SKM-1 (cell line): ENCODE data around the gene PTRHD1.
"Not testable (repeated sequence)": the region's sequence is repeated elsewhere in the genome, so short reads cannot be mapped to it uniquely, and the experiment has no call there.

Source experiments
- DNase-seq: peaks from one replicate; lab custom pipeline; 2025; ENCODE audit not compliant: unreplicated experiment; lab: John Stamatoyannopoulos, UW

PTRHD1 gene, protein sequence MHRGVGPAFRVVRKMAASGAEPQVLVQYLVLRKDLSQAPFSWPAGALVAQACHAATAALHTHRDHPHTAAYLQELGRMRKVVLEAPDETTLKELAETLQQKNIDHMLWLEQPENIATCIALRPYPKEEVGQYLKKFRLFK

DNA sequence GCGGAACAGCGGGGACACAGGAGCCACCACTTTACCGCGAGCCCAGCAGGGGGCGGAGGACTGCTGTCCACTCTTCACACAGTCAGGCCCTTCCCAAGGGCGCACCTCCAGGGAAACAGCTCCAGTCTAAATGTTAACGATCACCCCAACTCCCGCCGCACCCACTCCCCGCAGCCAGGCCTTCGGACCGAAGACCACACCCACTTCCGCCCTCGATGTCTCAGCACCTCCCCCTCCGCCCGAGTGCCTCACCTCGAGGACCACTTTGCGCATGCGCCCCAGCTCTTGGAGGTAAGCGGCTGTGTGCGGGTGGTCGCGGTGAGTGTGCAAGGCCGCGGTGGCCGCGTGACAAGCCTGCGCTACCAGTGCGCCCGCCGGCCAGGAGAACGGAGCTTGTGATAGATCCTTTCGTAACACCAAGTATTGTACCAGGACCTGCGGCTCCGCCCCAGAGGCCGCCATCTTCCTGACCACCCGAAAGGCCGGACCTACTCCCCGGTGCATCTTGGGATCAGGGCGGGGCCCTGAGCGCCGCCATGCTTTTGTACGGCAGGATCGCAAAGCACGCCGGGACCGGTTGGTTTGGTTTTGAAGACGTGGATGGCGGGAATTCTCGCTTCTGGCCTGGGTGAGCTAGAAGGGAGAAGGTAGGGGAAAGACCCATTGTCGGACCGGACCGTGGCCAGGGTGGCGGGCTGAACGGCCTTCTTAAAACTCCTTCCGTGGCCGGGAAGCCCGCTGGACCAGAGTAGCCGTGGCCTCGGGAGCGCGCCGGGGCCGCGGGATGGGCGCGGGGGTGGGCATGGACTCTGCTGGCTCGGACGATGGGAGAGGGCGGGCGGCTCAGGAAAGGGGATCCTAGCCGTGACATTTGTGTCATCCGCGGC is at the start of gene PTRHD1, which contains the start of gene CENPO:
Gene PTRHD1, minus strand, starts transcription at position 518 of the 887 bp plus-strand sequence. Its CDS starts 14 bp downstream, at position 504.
Gene CENPO, plus strand, starts transcription at position 552 of the 887 bp plus-strand sequence. CDS start 495 bp downstream, outside the sequence.
- DNase-seq = peak; percentile 95

DNA sequence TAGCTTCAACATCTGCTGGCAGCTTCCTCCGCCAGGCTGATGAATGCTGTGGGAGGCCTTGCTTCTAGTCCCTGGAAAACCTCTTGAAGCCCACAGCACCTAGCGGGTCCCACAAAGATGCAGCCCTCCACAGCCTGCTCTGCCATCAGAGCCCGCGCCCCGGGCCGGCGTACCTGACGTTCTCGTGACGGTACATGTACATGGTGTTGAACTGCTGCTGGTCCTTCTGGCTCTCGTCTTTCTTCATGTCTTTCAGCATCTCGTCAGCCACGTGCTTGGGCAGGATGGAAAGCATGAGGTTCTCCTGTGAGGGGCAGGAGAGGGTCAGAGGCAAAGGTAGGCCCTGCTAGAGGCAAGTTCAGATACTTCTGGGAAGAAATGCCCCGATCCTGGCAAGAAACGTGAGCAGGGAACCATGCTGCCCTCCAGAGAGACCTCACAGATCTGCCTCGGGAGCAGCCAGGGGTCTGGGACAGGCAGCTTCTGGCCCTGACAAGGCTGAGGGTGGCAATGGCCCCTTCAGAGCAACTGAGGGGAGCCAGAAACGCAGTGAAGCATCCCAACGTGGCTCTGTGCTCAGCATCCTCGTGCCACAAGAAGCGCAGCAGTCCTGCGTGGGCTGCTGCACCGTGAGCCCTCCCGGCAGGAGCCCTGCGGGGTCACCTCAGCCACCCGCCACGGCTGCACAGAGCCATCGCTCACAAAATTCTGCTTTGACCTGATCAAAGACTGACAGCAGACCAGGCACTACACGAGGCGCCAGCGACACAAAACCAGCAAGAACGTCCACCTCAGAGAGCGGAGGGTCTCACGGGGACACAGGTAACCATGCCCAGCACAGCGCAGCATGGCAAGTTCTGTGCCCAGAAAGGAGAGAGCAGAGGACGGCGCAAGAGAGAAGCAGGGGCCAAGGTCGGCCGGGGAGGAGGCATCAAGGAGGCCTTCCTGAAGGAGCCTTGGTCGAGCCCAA is 49.2 kb upstream of the PTRHD1 start:
- DNase-seq = no peak

DNA sequence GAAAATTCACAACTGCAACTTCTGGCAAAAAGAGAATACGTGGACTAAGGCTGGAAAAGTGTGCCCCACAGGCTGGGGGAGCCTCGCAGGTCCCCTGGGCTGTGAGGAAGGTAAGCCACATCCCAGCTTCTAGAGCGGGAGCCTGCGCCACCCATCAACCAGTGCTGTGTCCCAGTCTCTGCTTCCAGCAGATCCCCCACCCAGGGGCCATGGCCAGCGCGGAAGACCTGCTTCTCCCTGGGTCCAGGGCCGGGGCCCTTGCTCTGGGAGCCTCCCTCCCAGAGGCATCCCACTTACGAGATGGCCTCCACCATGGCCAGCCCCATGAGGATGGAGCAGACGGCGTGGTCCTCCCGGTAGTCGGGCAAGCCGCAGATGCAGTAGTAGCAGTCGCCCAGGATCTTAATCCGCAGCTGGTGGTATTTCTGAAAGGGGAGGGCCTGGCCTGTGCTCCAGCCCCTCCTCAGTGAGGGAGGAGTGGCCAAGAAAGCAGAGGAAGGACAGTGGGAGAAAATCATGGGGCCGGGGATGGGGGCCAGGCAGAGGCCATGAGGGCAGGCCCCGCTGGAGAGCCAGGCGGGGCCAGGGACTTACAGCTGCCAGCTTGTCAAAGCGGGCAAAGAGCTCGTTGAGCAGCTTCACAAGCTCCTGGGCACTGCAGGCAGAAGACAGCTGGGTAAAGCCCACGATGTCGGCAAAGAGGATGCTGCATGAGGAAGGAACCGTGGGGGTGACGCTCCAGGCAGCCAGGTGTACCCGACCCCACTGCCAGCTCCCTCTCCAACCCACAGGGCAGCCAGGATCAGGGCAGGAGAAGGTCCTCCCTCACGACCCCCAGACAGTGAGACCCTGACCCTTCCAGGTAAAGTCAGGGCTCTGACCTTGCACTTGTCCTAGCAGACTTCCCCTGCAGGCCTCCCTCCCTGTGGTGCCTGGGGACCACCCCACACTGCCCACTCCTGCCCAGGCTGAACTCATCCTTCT is 48.1 kb upstream of the PTRHD1 start:
- no peak for DNase-seq

DNA sequence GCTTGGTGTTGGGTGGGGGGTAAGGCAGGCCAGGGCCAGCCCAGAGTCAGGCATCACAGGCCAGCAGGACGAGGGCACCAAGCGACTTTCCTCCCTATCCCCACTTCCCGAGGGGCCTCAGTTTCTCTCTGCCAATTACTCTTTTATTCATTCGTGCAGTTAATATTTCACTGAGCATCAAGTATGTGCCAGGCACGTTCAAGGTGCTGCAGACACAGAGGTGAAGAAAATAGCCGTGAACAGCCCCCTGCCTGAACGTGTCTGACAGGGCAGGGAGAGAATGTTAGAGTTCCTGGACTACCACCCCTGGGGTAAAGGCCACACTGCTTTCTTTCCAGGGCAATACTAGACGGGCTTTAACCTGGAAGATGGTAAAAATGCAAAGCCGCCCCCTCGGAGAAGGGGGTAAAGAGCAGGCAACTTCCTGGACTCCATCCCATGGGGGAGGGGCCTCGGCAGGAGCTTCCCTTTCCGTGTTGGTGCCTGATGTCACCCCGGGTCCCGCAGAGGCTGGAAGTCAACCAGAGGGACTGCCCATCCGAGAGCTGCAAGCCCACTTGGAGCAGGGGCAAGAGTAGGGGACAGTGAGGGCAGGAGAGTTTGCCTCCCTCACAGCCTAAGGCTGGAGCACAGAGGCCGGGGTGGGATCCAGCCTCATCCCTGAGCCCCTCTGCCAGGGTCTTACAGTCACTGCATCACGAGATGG is 47.1 kb upstream of the PTRHD1 start:
- no peak for DNase-seq

DNA sequence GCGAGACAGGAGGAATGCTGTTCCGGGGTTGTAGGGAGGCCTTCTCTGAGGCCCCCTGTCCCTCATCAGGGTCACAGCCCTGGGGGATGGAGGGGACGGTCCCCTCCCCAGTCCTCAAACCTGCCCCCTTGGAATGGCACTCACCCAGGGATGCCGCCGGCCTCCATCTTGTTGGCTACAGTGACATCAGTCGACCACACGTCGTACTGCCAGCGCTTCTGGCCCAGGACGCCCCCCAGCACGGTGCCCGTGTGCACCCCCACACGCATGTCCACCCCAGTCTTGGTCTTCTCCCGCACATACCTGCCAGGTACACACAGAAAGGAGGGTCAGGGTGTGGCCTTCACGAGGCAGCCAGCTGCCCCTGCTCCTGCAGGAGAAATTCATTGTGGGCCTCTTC is 46.5 kb upstream of the PTRHD1 start:
- DNase-seq = no peak

DNA sequence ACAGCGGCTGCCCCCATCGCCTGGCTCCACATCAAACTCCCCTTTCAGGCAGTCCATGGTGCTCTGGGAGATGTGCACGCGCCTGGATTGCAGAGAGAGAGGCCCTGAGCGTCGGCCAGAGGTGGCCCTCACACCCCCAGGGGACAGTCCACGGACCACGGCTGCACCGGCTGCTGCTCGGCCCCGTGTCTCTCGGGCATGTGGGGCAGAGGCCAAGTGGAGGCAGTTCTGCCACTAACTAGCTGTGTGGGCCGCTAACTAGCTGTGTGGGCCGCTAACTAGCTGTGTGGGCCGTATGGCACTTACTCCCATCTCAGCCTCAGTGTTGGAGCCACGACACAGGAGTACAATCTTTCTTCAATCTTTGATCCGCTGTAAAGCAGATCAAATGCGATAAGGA is 45.4 kb upstream of the PTRHD1 start:
- no peak for DNase-seq

DNA sequence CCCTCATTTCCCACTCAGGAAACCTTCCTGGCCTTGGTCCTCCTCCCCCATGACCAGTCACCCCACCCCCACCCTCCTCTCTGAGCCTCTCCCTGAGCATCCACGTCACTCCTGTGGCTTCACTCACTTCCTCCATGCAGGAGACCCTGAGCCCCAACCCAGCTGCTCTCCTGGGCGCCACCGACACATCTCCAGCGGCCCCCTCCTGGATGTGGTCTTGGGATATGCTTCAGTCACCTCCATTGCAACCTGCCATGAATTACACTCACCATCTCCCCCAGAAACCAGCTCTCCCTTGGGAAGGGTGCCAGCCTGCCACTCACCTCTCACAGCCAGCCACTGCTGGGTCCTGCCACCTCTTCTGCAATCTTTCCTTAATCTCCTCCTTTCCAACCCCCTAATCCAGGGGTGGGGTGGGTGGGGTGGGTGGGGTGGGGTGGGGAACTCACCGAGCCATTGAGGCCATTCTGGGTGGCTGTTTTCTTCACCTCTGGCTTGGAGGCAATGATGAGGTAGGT is 44.9 kb upstream of the PTRHD1 start:
- DNase-seq = no peak

DNA sequence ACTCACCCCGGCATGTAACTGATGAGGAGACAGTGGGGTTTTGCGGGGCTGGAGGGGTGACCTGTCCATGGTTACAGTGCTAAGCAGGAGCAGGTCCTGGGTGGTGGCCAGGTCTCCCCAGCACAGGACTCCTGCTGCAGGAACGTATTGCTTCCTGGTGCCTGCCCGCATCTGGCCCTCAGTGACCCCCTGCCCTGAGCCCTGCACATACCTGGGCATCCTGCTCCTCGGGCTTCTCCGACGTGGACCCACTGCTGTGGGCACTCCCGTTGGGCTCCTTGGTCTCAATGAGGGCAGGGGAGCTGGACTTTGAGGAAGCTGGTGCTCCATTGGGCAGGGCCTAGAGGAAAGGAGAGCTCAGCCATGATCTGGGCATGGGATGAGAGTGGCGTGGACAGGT is 43.5 kb upstream of the PTRHD1 start:
- DNase-seq = no peak

DNA sequence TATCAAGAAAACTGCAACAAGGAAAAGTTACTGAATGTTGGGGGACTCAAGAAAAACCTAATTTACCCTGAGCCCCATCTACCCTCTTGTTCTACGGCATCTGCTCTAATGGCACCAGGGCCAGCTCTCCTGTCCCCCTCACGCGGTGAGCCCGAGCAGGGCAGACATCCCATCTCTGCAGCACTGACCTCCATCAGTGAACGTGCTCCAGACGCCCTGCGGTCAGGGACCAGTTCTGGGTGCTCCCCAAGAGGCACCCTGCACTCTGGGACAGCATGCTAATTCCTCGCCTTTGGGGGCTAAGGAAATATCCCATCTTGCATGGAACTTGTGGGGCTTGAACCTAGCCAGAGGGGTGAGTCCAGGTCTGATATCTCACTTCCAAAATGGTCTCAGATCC is 43.0 kb upstream of the PTRHD1 start:
- no peak for DNase-seq

DNA sequence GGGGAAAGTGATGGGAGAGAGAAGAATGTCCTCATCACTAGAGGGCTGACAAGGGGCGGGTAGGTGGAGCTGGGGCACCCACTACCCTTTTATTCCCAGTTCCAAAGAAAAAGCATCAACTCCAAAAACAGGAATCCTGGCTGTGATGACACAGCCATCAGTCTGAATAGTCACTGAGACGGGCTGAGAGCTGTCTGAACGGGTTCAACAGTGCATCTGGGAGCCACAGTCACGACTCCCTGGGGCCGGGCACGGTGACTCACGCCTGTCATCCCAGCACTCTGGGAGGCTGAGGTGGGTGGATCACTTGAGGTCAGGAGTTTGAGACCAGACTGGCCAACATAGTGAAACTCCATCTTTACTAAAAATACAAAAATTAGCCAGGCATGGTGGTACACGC is 42.2 kb upstream of the PTRHD1 start:
- not testable (repeated sequence) for DNase-seq

DNA sequence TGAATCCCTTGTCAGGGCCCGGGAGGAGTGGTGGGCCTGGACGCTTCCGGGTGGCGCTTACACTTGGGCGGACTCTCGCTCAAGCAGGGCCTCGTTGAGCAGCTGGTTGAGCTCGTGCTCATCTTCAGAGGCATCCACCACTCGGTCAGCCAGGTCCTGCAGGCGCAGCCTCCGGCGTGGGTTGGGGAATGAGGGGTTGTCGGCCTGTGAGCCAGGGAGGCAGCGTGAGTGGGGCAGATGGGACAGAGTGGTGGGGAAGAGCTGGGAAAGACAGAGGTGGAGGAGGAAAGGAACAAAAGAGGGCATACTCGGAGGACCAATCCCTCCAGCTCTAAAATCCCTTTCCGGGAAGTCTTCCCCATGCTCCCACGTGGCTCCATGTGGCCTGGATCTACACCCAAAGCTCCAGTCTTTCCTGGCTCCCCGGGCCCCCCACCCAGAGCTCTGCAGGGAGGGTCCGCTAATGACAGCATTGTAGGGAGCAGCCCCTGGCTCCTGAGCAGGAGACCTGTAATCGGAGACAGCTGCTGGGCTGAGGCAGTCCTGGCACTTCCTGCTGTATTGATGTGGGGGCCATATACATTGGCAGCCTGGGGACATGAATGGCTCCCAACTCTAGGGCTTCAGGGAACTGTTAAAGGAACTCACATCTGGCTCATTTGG is 41.7 kb upstream of the PTRHD1 start:
- DNase-seq = no peak

DNA sequence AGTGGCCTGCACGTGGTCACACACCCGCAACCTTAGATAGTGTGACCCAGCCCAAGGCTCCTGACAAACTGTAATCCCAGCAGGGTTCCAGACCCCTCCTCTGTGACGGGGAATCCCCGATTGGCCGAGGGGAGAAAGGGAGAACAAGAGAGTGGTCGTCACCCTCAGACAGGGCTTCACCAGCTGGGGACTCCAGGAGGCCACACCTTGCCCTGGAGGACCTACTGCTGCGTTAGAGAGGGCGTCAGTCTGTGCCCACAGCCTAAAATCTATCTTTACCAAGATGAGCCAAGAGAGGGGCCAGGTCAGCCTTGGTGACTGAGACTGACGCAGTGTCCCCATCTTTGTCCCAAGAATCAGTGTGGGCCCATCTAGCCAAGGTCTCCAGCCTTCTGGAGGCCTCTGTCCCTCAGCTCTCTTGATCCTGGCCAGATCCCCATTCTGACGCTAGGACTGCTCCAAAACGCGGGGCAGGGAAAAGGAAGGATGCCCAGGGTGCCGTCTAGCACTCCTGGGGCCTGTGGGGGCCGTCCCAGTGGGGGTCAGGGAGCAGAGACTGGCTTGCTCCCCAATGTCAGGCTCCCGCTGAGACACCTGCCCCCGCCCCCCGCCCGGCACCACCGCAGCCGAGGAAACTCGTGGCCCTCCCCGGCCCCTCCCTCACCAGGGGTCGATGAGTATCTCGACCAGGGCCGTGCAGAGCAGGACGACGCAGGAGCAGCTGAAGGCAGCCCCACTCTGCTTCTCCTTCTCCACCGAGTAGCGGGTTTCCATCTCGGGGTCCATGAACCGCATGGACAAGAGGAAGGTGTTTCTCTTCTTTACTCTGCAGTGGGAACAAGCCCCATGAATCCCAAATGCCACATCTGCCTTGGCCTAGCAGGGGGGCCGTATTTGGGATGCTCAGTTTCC is 40.9 kb upstream of the PTRHD1 start:
- DNase-seq = no peak

DNA sequence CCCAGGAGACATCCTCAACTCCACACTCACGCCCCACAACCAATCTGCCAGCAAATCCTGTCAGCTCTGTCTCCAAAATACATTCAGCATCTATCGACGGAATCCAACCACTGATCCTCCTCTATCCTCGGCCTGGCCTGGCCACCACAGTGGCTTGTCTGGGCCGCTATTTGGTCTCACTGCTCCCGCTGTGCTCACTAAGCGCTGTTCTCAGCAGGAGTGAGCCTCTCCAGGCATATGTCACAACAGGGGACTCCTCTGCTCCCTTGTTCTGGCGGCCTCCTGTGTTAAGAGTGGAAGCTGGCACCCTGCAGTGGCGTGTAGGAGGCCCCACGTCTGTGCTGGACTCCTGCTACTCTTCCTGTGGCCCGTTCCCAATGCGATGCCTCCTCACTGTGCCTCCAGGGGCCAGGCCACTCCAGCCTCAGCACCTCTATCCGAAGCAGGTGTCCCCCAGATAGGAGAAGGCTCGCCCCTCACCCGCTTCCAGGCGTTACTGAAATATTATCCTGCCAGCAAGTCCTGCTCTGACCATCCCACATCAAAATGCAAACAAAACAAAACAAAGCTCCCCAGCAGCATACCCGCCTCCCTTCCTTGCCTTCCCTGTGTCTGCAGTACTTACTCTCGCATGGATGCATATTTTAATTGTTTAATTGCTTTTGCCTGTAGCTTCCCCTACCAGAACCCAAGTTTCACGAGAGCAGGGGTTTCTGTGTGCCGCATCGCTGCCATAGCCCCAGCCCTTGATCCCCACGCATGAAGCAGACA is 39.9 kb upstream of the PTRHD1 start:
- no peak for DNase-seq

DNA sequence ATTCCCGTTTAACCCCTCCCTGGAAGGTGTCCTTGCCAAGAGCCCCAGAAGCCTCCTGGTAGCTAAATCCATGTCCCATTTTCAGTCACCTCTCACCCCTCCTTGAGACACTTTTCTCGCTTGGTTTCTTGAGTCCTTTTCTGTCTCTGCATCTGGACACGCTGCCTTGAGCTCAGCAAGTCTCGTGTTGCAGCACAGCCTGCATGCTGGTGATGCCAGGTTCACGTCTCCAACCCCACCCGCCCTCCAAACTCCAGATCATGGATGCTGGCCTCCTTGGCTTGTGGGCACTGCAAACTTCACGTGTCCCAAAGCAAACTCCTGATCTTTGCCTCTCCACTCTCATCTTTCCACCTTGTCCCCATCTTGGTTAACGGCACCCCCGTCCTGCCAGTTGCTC is 39.3 kb upstream of the PTRHD1 start:
- DNase-seq = no peak

DNA sequence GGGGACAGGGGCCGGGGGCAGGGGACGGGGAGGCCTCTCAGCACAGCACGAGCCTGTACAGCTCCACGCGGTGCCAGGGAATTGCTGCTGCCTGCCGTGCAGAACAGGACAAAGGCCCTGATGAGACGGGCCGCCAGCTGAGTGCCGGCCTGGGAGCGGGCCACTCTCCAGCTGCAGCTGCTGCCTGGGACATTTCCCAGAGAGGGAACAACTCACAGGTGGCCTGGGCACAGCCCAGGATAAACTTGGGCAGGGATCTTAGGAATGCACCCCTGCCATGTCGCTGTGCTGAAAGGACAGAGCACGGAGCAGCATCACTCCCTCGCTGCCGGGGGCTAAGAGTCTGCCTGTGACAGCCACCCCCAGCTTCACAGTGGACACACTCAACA is 38.9 kb upstream of the PTRHD1 start:
- DNase-seq = no peak

DNA sequence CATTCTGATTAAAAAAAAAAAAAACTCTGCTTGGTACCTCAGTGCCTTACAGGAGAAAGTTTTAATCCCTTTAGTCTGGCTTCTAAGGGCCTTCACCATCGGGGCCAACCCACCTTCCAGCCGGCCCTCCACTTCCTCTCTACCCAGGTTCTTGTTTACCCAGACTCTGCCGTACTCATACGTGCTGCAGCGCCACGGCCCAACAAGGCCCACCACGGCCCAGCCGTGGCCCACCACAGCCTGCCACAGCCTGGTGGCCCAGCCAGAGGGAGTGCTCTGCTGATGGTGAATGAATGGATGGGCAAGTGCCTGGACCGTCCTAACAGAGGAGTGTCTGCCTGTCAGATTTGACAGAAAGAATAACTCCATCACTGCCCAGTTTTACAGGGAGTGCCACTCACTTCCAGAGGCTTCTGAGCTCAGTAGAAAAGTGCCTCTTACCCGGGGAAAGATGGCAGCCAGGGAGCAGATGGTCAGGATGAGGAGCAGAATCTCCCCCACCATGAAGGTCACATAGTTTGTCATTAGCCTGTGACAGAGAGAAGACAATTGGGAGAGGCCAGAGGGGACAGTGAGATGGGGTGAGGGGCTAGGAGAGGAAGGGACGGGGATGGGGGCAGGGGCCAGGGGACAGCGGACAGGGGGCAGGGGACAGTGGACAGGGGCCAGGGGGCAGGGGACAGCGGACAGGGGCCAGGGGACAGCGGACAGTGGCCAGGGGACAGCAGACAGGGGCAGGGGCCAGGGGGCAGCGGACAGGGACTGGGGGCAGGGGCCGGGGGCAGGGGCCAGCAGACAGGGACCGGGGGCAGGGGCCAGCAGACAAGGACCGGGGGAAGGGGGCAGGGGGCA is 38.3 kb upstream of the PTRHD1 start:
- DNase-seq = no peak
